AG10803 (cell line): Measurements from ENCODE around the gene PSMD13.
"Not testable (repeated sequence)": the region's sequence is repeated elsewhere in the genome, so short reads cannot be mapped to it uniquely, and the experiment has no call there.

Source experiments
- DNase-seq: peaks from one replicate; pipeline ENCODE4 v3.0.0; 2010; ENCODE audit warnings: low read depth
- H3K4me3 ChIP-seq: 2 replicates; pipeline ENCODE4 v1.5.1; 2011; ENCODE audit warnings: mild to moderate bottlenecking, low read length, control low read depth
- TF ChIP-seq, protein P1 (sequence below): conservative IDR thresholded peaks from 2 replicates; pipeline ENCODE4 v1.5.1; 2011; ENCODE audit warnings: mild to moderate bottlenecking, low read length, control low read depth, inconsistent platforms

Gene PSMD13

GRCh38 chr11:285021-285893, 48.5 kb downstream of the PSMD13 start:
- TF ChIP-seq, protein P1, sequence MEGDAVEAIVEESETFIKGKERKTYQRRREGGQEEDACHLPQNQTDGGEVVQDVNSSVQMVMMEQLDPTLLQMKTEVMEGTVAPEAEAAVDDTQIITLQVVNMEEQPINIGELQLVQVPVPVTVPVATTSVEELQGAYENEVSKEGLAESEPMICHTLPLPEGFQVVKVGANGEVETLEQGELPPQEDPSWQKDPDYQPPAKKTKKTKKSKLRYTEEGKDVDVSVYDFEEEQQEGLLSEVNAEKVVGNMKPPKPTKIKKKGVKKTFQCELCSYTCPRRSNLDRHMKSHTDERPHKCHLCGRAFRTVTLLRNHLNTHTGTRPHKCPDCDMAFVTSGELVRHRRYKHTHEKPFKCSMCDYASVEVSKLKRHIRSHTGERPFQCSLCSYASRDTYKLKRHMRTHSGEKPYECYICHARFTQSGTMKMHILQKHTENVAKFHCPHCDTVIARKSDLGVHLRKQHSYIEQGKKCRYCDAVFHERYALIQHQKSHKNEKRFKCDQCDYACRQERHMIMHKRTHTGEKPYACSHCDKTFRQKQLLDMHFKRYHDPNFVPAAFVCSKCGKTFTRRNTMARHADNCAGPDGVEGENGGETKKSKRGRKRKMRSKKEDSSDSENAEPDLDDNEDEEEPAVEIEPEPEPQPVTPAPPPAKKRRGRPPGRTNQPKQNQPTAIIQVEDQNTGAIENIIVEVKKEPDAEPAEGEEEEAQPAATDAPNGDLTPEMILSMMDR = no peak
- DNase-seq = no peak
- no peak overlapping the region for H3K4me3 ChIP-seq

- DNase-seq = no peak
- no peak overlapping the region for H3K4me3 ChIP-seq
- TF ChIP-seq, protein P1 = no peak
Observed at GRCh38 chr11:285894-286220, 49.1 kb downstream of the PSMD13 start.

GRCh38 chr11:286977-287820, 50.4 kb downstream of the PSMD13 start:
- DNase-seq, H3K4me3 ChIP-seq: not testable (repeated sequence)

DNA sequence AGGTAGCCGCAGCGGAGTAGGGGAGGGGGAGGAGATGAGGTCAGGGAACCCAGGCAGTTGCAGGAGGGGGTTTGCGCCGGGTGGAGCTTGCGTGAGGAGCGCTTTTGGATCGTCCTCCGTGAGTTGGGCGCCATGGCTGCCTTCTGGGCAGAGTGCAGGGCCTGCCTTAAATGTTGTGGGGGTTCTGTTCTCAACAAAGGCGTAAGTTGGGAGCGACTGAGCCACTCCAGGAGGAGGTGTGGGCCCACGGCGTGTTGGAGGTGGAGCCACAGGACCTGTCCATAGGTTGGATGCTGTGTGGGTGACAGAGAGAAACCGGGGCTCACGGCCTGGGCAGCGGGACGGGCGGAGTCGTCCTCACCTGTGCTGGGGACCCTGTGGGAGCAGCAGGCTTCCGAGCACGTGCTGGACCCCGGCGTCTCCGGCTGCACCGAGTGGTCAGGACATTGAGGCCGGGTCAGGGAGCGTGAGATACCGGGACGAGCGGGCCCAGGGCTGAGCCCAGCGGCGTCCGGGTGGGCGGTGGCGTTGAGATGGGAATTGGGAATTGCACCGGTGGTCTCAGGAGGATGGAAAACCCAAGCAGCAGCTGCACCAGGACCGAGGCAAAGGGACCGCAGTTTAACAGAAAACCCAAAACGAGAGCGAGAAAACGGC, 51.2 kb downstream of the PSMD13 start:
- no peak for DNase-seq
- H3K4me3 ChIP-seq = peak overlapping the region; percentile 56
- TF ChIP-seq, protein P1 = no peak

DNA sequence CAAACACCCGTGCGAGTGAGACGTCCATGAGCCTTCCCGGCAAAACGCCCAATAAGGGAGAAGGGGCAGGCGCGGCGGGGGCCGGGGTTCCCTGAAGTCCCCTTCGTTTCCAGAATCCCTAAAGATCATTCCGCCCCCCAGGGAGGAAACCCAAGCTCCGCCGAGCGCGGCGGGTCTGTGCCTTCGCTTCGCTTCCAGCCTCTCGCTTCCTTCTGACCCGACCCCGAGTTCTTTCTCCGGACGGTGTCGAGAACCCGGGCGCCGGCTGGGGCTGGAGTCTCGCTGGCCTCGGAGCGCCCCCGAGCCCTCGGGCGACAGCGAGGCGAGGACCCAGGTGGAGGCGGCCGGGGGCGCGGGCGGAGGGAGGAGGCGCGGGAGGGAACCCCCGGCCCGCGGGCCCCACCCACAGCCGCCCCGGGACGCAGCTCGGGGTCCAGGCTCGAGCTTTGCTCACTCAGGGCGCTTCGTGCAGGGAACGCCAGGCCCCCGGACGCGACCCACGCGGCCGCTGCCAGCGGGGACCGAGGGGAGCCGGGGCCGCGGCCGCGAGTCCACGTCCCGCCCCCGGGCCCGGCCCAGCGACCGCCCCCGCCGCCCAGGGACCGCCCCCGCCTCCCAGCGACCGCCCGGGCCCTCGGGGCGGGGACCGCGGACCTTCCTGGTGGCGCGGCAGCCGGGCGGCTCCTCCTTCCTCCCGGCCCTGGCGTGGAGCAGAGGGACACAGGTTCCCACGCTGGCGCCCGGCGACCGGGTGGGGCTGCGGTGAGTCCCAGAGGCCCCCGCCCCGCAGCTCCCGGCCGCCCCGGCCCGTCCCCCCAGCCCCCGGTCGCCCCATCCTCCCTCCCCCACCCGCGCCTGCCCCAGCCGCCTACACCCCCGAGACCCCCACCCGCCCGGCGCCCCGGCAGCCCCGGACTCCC, 52.0 kb downstream of the PSMD13 start, which contains the start of gene PGGHG:
TSS of gene PGGHG (plus strand) at position 649 of the 920 bp plus-strand sequence. CDS start 691 bp downstream, outside the sequence.
- peak; percentile 39 for DNase-seq
- H3K4me3 ChIP-seq = peak within 1 kb of the TSS; percentile 56
- TF ChIP-seq, protein P1 = no peak

GRCh38 chr11:289398-289711, 52.6 kb downstream of the PSMD13 start:
- H3K4me3 ChIP-seq = peak overlapping the region; percentile 54
- DNase-seq = no peak
- TF ChIP-seq, protein P1 = no peak
